T-helper 2 cell treated with Interferon-gamma antibody and Interleukin-4, amounts not matched to agents 5 μg/mL and 100 μg/mL, for 36 hours (primary cell): ENCODE results near the gene ARL10.
A peak's percentile ranks its signal among the peaks of the same experiment; 100 is the strongest.

ENCODE experiments used
- DNase-seq: peaks from one replicate; pipeline ENCODE4 v3.0.0; 2021; ENCODE audit warnings: low spot score
- H3K27ac Mint-ChIP-seq: one replicate; pipeline ENCODE4 v1.8.0; 2021; ENCODE audit warnings: mild to moderate bottlenecking, mixed read lengths
- H3K27me3 Mint-ChIP-seq: one replicate; pipeline ENCODE4 v1.8.0; 2021; ENCODE audit warnings: low read depth, mixed read lengths
- H3K36me3 Mint-ChIP-seq: one replicate; pipeline ENCODE4 v1.8.0; 2021; ENCODE audit warnings: low read depth, mixed read lengths
- H3K4me1 Mint-ChIP-seq: one replicate; pipeline ENCODE4 v1.8.0; 2021; ENCODE audit warnings: low read depth, mixed read lengths
- H3K4me3 Mint-ChIP-seq: one replicate; pipeline ENCODE4 v1.8.0; 2022; ENCODE audit warnings: mild to moderate bottlenecking, moderate library complexity, mixed read lengths
- H3K9me3 Mint-ChIP-seq: one replicate; pipeline ENCODE4 v1.8.0; 2021; ENCODE audit warnings: mixed read lengths

ARL10 gene

GRCh38 chr5:176373100-176373818 lies 8.0 kb downstream of the ARL10 start:
- DNase-seq: no peak
- H3K27ac Mint-ChIP-seq: no peak overlapping the region
- peaks cover 1% of the 10 kb centered on the region for H3K36me3 Mint-ChIP-seq
- H3K4me1 Mint-ChIP-seq: no peaks in the 10 kb centered on the region
- H3K4me3 Mint-ChIP-seq: no peak overlapping the region
- H3K9me3 Mint-ChIP-seq: no peaks in the 10 kb centered on the region
- H3K27me3 Mint-ChIP-seq: no peaks in the 10 kb centered on the region

GRCh38 chr5:176379881-176380280 lies 14.6 kb downstream of the ARL10 start:
- peaks cover 31% of the 10 kb centered on the region for H3K36me3 Mint-ChIP-seq
- H3K4me3 Mint-ChIP-seq: no peak overlapping the region
- no peak for DNase-seq
- no peaks in the 10 kb centered on the region for H3K9me3 Mint-ChIP-seq
- no peak overlapping the region for H3K27ac Mint-ChIP-seq
- H3K4me1 Mint-ChIP-seq: no peaks in the 10 kb centered on the region
- no peaks in the 10 kb centered on the region for H3K27me3 Mint-ChIP-seq

- H3K36me3 Mint-ChIP-seq: peaks cover 44% of the 10 kb centered on the region
- H3K4me3 Mint-ChIP-seq: no peak overlapping the region
- no peaks in the 10 kb centered on the region for H3K9me3 Mint-ChIP-seq
- peaks cover 9% of the 10 kb centered on the region for H3K4me1 Mint-ChIP-seq
- H3K27me3 Mint-ChIP-seq: no peaks in the 10 kb centered on the region
- no peak for DNase-seq
- no peak overlapping the region for H3K27ac Mint-ChIP-seq
Measured at GRCh38 chr5:176381423-176381822, 16.1 kb downstream of the ARL10 start.

GRCh38 chr5:176381979-176382378 lies 16.7 kb downstream of the ARL10 start:
- Mint-ChIP-seq H3K36me3 (peaks cover 49% of the 10 kb centered on the region), H3K27ac (no peak overlapping the region), H3K9me3 (no peaks in the 10 kb centered on the region), H3K4me3 (no peak overlapping the region), H3K4me1 (peaks cover 13% of the 10 kb centered on the region), H3K27me3 (no peaks in the 10 kb centered on the region)
- no peak for DNase-seq

- no peak for DNase-seq
- Mint-ChIP-seq H3K27me3 (no peaks in the 10 kb centered on the region), H3K9me3 (no peaks in the 10 kb centered on the region), H3K36me3 (peaks cover 55% of the 10 kb centered on the region), H3K4me1 (peaks cover 19% of the 10 kb centered on the region), H3K4me3 (no peak overlapping the region), H3K27ac (no peak overlapping the region)
Measured at GRCh38 chr5:176382721-176383120, 17.4 kb downstream of the ARL10 start.

- peaks cover 20% of the 10 kb centered on the region for H3K4me1 Mint-ChIP-seq
- DNase-seq: no peak
- peaks cover 59% of the 10 kb centered on the region for H3K36me3 Mint-ChIP-seq
- H3K27ac Mint-ChIP-seq: no peak overlapping the region
- no peaks in the 10 kb centered on the region for H3K27me3 Mint-ChIP-seq
- no peak overlapping the region for H3K4me3 Mint-ChIP-seq
- no peaks in the 10 kb centered on the region for H3K9me3 Mint-ChIP-seq
Measured at GRCh38 chr5:176383248-176383905, 18.1 kb downstream of the ARL10 start.

GRCh38 chr5:176383961-176384360 lies 18.7 kb downstream of the ARL10 start:
- H3K27ac Mint-ChIP-seq: no peak overlapping the region
- H3K4me1 Mint-ChIP-seq: peaks cover 20% of the 10 kb centered on the region
- DNase-seq: no peak
- peaks cover 59% of the 10 kb centered on the region for H3K36me3 Mint-ChIP-seq
- H3K9me3 Mint-ChIP-seq: no peaks in the 10 kb centered on the region
- no peak overlapping the region for H3K4me3 Mint-ChIP-seq
- no peaks in the 10 kb centered on the region for H3K27me3 Mint-ChIP-seq

GRCh38 chr5:176384366-176384930 lies 19.2 kb downstream of the ARL10 start:
- Mint-ChIP-seq H3K36me3 (peaks cover 60% of the 10 kb centered on the region), H3K27ac (no peak overlapping the region), H3K4me1 (peaks cover 20% of the 10 kb centered on the region), H3K4me3 (no peak overlapping the region), H3K9me3 (no peaks in the 10 kb centered on the region), H3K27me3 (no peaks in the 10 kb centered on the region)
- no peak for DNase-seq

GRCh38 chr5:176384991-176385390 lies 19.7 kb downstream of the ARL10 start:
- Mint-ChIP-seq H3K4me1 (peaks cover 23% of the 10 kb centered on the region), H3K27ac (no peak overlapping the region), H3K36me3 (peaks cover 58% of the 10 kb centered on the region), H3K4me3 (no peak overlapping the region), H3K9me3 (no peaks in the 10 kb centered on the region), H3K27me3 (no peaks in the 10 kb centered on the region)
- DNase-seq: no peak

- H3K27ac Mint-ChIP-seq: no peak overlapping the region
Measured at GRCh38 chr5:176386491-176386890, 21.2 kb downstream of the ARL10 start.

GRCh38 chr5:176387384-176387925 lies 22.2 kb downstream of the ARL10 start:
- no peak for DNase-seq
- H3K36me3 Mint-ChIP-seq: peaks cover 54% of the 10 kb centered on the region

More at GRCh38 chr5:176386491-176386890, 21.2 kb downstream of the ARL10 start:
- peaks cover 56% of the 10 kb centered on the region for H3K36me3 Mint-ChIP-seq
- peak overlapping the region; percentile 92 for H3K4me3 Mint-ChIP-seq
- H3K27me3 Mint-ChIP-seq: no peaks in the 10 kb centered on the region
- no peak for DNase-seq
- H3K9me3 Mint-ChIP-seq: no peaks in the 10 kb centered on the region
- peaks cover 23% of the 10 kb centered on the region for H3K4me1 Mint-ChIP-seq

GRCh38 chr5:176388003-176388443 lies 22.7 kb downstream of the ARL10 start:
- H3K4me1 Mint-ChIP-seq: peaks cover 23% of the 10 kb centered on the region
- peak overlapping the region; percentile 99 for H3K27ac Mint-ChIP-seq
- H3K27me3 Mint-ChIP-seq: no peaks in the 10 kb centered on the region
- no peak for DNase-seq
- H3K9me3 Mint-ChIP-seq: no peaks in the 10 kb centered on the region
- H3K36me3 Mint-ChIP-seq: peaks cover 51% of the 10 kb centered on the region
- peak overlapping the region; percentile 92 for H3K4me3 Mint-ChIP-seq

More at GRCh38 chr5:176387384-176387925, 22.2 kb downstream of the ARL10 start:
- peak overlapping the region; percentile 99 for H3K27ac Mint-ChIP-seq
- peaks cover 23% of the 10 kb centered on the region for H3K4me1 Mint-ChIP-seq
- peak overlapping the region; percentile 92 for H3K4me3 Mint-ChIP-seq
- no peaks in the 10 kb centered on the region for H3K9me3 Mint-ChIP-seq
- no peaks in the 10 kb centered on the region for H3K27me3 Mint-ChIP-seq

- Mint-ChIP-seq H3K27me3 (no peaks in the 10 kb centered on the region), H3K36me3 (peaks cover 49% of the 10 kb centered on the region), H3K4me1 (peaks cover 23% of the 10 kb centered on the region), H3K9me3 (no peaks in the 10 kb centered on the region), H3K4me3 (peak within 1 kb of the TSS; percentile 92), H3K27ac (peak within 1 kb of the TSS; percentile 99)
- DNase-seq: peak; percentile 95
Measured at GRCh38 chr5:176388444-176389134, 23.3 kb downstream of the ARL10 start, which contains the start of the genes HIGD2A and NOP16. Gene HIGD2A, plus strand, starts transcription at chr5:176388751. Its CDS starts 69 bp downstream, at chr5:176388820. Gene NOP16, minus strand, starts transcription at chr5:176388598. Its CDS starts 59 bp downstream, at chr5:176388539.
